ENCODE results near the gene CIC.
A peak's percentile ranks its signal among the peaks of the same experiment; 100 is the strongest.

Gene CIC

GRCh38 chr19:42268704-42269477 lies at the start of gene CIC:
TSS of gene CIC (plus strand) at chr19:42269252. CDS start at chr19:42271784, 2,532 bp downstream.
- peak; percentile 97 to 99 for DNase-seq (ENCODE audit: low read depth in 2 of 2)

DNA sequence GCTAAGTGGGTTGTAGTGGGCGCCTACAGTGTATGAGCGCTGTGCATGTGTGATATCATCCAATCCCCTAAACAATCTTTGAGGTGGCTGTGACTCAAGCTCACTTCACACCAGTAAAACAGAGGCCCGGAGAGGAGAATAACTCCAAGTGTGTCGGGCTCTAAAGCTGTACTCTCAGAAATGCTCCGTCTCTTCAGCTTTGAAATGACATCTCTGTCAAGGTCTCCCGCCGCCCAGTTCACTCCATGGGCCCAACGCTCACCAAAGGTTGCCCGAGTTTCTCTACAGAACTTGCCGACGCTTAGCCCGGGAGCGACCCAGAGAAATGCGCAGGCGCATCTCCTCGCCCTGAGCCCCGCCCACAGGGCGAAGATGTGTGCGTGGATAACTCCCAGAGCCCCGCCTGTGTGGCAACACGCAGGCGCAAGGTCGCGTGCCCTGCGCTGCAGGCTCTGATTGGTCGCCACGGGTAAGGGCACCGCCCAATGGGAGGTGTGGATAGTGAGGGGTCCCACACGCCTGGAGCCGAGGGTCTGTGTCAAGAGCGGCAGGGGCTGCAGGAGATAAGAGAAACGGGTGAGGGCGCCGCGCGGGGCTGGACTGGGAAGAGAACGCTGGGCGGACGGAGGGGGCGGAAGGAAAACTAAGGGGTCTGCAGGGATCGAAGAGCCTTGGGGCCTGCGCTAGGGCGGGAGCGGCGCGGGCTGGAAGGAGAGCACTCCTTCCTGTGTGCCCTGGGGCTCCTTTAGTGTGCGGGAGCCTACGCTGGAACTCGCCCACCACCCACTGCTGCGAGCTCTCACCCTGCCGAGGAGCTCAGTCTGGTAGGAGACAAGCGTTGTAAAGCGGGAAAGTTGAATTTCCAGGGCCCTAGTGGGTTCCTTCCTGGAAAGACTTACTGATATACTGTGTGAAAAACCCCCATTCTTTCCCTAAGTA lies 49.0 kb upstream of the CIC start, which contains the start of gene ZNF526:
ZNF526 (plus strand) TSS at position 501 of the 939 bp plus-strand sequence. CDS start 4,092 bp downstream, outside the sequence.
- DNase-seq (ENCODE audit: low read depth in 2 of 2) = peak; percentile 92 to 95

GRCh38 chr19:42220751-42221097 lies 48.3 kb upstream of the CIC start:
- no peak for DNase-seq (ENCODE audit: low read depth in 2 of 2)

DNA sequence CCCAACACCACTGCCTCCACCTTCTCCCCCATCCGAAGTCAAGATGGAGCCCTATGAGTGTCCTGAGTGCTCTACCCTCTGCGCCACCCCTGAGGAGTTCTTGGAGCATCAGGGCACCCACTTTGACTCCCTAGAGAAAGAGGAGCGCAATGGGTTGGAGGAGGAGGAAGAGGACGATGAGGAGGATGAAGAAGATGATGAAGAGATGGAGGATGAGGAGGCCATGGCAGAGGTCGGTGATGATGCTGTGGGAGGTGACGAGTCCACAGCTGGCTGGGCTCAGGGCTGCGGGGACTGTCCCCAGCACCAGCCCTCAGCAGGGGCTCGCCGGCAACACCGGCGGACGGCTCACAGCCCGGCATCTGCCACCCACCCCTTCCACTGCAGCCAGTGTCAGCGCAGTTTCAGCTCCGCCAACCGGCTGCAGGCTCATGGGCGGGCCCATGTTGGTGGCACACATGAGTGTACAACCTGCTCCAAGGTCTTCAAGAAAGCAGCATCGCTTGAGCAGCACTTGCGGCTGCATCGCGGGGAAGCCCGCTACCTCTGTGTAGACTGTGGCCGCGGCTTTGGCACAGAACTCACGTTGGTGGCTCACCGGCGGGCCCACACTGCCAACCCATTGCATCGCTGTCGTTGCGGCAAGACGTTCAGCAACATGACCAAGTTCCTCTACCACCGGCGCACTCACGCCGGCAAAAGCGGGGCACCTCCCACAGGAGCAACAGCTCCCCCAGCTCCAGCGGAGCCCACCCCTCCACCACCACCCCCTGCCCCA lies 43.9 kb upstream of the CIC start:
- DNase-seq (ENCODE audit: low read depth in 2 of 2) = no peak

- DNase-seq (ENCODE audit: low read depth in 2 of 2) = no peak
Observed at GRCh38 chr19:42225718-42226292, 43.2 kb upstream of the CIC start.

DNA sequence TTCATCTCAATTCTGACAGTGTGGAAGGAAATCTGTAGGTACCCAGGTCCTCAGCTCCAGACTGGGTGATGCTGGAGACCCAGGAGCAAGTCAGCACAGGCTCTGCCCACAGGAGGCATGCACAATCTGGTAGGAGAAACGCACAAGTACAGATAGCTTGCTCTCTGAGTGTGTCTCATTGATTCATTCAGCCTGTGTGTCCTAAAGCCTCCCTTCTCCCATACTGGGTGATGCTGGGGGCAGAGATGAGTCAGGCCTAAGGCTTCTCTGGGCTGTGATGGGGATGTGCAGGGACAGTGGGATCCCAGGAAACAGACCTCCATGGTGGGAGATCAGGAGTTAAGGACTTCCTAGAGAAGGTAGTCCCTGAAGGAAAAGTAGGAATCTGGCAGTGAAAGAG lies 42.2 kb upstream of the CIC start:
- no peak for DNase-seq (ENCODE audit: low read depth in 2 of 2)

DNA sequence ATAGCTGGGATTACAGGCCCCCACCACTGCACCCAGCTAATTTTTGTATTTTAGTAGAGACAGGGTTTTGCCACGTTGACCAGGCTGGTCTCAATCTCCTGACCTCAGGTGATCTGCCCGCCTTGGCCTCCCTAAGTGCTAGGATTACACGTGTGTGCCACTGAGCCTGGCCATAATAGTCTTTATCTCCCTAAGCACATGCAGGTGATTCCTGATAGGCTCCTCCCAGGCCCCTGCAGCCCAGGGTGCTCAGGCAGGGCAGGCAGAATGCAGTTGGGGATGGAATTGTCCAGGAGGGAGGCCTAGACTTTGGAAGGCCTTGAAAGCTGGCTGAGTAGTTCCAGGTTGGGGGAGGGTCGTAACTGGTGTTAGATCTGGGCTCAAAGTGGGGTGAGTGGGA lies 40.4 kb upstream of the CIC start:
- DNase-seq (ENCODE audit: low read depth in 2 of 2) = no peak

GRCh38 chr19:42229301-42229854 lies 39.7 kb upstream of the CIC start:
- DNase-seq (ENCODE audit: low read depth in 2 of 2) = no peak

- no peak for DNase-seq (ENCODE audit: low read depth in 2 of 2)
Observed at GRCh38 chr19:42229855-42230351, 39.1 kb upstream of the CIC start.

DNA sequence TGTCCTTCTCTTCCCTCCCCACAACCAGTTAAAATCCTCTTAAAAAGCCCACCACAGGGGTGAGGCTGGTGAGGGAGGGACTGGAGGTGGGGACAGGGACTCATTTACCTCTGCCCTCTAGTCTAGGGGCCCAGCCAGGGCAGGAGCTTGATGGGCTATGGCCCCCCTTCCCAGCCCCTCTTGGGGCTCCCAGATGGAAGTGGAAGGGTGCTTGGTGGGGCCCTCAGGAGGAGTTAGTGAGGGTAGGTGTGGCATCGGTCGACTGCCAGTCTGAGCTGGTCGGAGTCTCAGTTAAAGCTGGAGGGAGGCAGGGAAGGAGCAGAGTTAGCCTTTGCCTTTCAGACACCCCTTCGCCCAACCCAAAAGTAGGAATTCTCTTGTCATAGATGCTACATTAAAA lies 38.5 kb upstream of the CIC start:
- no peak for DNase-seq (ENCODE audit: low read depth in 2 of 2)

DNA sequence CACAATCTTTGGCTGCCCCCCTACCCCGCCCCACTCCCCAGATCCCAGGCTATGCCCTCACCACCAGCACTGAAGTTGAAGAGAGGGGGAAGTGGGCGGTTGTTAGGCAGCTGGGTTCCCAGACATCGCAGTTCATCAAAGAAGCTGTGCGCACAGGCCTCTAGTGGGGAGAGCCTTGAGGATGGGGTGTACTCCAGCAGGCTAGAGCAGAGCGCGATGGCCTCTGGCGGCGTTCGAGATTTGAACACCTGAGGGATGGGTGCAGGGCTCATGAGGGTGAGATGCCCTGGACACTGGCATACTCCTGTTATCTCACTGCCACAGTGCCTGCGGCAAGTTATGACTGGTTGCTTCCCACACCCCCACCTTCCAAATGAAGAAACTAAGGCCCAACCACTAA lies 36.6 kb upstream of the CIC start:
- DNase-seq (ENCODE audit: low read depth in 2 of 2) = no peak

- no peak for DNase-seq (ENCODE audit: low read depth in 2 of 2)
Observed at GRCh38 chr19:42233106-42233505, 35.9 kb upstream of the CIC start.

- DNase-seq (ENCODE audit: low read depth in 2 of 2) = no peak
Observed at GRCh38 chr19:42233678-42234292, 35.3 kb upstream of the CIC start.

- DNase-seq (ENCODE audit: low read depth in 2 of 2) = no peak
Observed at GRCh38 chr19:42234364-42234763, 34.7 kb upstream of the CIC start.

GRCh38 chr19:42235181-42235580 lies 33.9 kb upstream of the CIC start:
- no peak for DNase-seq (ENCODE audit: low read depth in 2 of 2)

DNA sequence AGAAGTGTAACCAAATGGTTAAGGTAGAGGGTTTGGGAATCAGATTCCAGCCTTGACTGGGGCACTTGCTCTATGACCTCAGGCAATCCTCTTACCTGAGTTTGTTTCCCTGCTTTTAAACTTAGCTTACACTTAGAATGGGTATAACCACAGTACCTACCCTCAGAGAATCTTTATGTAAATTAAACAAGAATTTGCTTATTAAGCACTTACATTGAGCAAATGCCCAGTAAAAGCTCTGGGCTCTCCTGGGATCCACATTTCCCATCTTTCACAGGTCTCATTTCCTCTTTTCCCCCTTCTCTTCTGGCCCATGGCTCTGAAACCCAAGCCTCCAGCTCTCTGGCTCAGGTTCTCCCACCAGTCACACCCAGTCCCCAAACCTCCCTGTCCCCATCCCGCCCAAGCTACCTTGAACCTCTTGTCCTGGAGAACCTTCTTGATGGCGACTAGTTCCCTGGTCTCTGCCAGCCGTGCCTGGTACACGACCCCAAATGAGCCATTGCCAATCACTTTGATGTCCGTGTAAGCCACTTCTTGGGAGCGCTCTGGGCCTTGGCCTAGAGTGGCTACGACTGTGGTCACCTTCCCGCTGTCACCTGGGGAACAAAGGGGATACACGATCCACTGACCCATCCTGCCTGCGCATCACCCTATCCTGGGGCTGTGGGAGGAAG lies 29.4 kb upstream of the CIC start:
- DNase-seq (ENCODE audit: low read depth in 2 of 2) = no peak

- DNase-seq (ENCODE audit: low read depth in 2 of 2) = no peak
Observed at GRCh38 chr19:42241279-42241678, 27.8 kb upstream of the CIC start.

DNA sequence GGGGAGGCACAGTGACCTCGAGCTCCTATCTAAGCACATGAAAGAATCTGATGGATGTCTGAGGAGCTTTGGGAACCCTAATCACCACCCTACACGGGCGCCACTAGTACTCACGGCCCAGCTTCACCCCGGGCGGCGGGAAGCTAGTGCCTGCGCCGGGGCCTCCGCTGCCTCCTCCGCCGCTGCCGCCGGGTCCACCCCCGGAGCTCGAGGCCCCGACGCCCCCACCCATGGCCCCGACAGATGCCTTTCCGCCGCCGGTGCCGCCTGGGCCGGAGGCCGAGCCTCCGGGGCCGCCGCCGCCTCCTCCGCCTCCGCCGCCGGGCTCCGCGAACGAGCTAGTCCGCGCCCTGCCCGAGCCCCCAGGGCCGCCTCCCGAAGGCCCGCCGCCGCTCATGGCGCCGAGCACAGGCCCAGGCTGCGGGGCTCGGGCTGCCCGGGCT lies 27.0 kb upstream of the CIC start:
- no peak for DNase-seq (ENCODE audit: low read depth in 2 of 2)

- DNase-seq (ENCODE audit: low read depth in 2 of 2) = peak; percentile 91
Observed at GRCh38 chr19:42242512-42243409, 26.3 kb upstream of the CIC start, which contains the start of gene GSK3A. TSS of gene GSK3A (minus strand) at chr19:42242602. CDS start at chr19:42242465, 137 bp downstream.

All from activated CD4-positive, alpha-beta T cell treated with anti-CD3 and anti-CD28 coated beads for 24 hours (primary cell).